ENCODE data around the gene DESI2.
"Not testable (repeated sequence)": the region's sequence is repeated elsewhere in the genome, so short reads cannot be mapped to it uniquely, and the experiment has no call there.

DESI2 gene

DNA sequence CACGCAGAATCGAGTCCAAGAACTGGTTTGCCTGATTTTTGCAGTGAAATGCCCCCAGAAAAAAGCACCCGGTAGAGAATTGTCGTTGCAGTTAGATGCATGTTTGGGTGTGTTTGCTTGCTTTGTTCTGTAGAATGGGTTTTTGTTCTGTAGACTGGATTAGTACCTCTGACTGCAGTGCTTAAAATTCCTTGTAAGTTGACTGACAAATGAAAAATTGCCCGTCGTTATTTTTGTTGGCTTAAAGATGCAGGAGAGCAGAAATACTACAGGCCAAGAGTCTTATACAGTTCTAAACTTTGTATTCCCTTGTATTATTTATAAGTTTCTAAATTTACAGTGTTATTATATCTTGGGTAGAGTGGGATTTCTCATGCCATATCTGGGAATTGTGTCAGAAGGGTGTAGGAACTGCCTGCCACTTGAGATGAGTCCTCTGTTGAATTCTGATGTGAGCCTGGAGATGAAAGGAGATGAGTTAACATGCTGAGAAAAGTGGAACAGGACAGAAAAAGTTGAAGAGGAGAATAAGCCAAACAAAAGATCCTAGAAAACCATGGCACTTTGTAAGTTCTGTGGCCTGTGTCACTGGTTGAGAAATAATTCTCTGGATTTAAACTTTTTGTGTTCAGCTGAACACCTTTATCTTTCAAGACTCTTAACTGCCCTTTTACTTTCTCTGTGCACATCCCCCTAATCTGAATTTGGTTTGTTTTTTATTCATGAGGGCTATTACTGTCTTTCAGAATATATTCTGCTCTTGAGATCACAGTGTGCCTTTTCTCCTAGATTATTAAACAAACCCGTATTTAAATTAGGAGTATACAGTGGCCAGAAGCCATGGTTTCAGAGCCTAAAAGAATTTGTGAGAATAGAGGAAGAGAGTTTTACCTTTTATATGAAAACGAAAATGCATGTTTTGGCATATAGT, 1.4 kb downstream of the DESI2 start:
- DNase-seq (ENCODE audit: low read depth in 3 of 3) = no peak

DNA sequence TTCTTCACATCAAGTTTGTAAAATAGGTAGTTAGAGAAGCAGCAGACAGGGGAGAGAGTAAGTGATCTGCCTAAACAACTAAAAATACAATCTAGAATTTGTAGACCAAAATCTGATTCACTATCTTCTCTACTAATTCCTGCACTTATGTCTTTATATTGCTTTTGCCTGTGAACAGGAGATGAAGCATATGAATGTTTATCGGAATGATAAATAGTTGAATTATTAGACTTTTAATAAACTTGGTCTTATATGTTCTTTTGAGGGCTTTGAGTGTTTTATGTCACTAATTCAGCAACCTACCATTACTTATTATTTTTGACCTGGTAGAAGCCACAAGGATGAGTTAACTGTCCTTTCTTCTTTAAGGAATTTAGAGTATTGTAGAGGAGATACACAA, 2.3 kb downstream of the DESI2 start:
- DNase-seq (ENCODE audit: low read depth in 3 of 3) = no peak

DNA sequence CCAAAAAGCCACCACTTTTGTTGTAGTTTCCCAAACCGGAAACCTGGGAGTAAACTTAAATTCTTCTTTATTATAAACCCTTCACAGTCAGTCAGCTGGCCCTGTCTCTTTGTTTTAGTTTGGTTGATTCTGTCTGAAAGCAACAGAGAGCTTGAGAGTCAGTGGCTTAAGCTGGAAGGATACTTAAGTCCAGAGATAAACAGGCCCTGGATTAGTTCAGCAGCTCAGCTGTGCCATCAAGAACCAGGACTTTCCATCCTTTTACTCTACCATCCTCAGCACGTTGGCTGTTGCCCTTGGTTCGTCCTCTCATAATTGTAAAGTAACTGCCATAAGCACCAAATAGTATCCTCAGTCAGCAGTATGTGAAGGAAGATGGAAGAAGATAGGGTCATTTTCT, 4.5 kb downstream of the DESI2 start:
- no peak for DNase-seq (ENCODE audit: low read depth in 3 of 3)

DNA sequence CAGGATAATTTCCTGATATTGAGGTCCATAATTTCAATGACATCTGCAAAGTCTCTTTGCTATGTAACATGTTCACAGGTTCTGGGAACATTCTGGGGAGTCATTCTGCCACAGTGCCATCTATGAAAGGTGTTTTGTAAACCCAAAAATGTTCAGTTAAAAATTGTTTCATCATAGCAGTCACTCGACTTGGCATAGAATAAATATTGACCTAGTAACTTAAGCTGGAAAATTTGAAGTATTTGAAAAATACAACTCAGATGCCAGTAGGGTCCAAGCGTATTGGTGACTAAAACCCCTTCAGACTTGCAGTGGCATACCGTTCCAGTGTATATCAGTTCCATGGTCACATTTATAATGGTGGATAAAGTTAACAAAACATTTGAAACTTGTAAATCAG, 6.8 kb downstream of the DESI2 start:
- no peak for DNase-seq (ENCODE audit: low read depth in 3 of 3)

DNA sequence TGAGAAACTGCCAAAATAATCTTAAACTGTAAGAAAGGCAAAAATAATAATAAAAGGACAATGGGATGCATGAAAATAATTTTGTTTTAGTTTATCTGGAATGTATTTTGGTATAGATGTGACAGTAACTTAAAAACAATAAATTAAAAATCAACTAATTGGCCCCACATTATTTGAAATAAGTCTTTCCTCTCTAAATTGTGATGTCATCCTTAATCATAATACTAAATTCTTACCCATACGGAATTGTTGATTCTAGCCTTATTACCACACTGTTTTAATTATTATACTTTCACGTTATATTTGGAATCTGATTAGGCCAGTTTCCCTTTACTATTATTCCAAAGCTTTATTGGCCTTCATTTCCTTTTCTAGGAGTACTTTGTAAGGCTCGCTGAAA, 7.7 kb downstream of the DESI2 start:
- DNase-seq (ENCODE audit: low read depth in 3 of 3) = no peak

DNA sequence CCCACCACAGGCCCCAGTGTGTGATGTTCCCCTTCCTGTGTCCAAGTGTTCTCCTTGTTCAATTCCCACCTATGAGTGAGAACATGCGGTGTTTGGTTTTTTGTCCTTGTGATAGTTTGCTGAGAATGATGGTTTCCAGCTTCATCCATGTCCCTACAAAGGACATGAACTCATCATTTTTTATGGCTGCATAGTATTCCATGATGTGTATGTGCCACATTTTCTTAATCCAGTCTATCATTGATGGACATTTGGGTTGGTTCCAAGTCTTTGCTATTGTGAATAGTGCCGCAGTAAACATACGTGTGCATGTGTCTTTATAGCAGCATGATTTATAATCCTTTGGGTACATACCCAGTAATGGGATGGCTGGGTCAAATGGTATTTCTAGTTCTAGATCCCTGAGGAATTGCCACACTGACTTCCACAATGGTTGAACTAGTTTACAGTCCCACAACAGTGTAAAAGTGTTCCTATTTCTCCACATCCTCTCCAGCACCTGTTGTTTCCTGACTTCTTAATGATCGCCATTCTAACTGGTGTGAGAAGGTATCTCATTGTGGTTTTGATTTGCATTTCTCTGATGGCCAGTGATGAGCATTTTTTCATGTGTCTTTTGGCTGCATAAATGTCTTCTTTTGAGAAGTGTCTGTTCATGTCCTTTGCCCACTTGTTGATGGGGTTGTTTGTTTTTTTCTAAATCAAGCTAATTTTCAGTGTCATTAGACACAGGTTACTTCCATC, 8.8 kb downstream of the DESI2 start:
- not testable (repeated sequence) for DNase-seq (ENCODE audit: low read depth in 3 of 3)

DNA sequence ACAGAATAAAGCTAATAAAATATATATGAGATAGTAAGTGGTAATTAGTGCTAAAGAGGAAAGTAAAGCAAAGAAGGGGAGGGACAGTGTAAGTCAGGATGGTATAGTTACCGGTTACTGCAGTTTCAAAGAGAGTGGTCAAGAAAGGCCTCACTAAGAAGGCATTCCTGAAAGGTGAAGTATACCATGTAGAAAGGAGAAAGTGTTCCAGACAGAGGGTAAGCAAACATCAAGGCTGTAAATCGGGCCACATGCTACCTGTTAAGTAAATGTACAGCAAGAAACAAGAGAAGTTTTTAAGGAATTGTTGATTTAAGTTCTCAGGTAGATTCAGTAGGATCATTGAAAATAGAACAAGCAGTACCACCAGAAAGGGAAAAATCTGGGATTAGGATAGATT, 9.7 kb downstream of the DESI2 start:
- DNase-seq (ENCODE audit: low read depth in 3 of 3) = no peak

DNA sequence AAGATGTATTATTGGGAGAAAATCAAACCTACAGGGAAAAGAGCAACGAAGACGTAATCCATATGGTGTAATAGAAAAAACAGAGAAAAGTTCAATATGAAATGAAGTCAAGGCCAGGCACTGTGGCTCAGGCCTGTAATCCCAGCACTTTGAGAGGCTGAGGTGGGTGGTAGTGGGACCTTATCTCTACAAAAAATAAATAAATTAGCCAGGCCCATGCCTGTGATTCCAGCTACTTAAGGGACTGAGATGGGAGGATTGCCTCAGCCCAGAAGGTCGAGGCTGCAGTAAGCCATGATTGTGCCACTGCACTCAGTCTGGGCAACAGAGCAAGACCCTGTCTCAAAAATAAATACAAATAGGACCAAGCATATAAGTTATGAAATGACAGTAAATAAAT, 11.4 kb downstream of the DESI2 start:
- no peak for DNase-seq (ENCODE audit: low read depth in 3 of 3)

DNA sequence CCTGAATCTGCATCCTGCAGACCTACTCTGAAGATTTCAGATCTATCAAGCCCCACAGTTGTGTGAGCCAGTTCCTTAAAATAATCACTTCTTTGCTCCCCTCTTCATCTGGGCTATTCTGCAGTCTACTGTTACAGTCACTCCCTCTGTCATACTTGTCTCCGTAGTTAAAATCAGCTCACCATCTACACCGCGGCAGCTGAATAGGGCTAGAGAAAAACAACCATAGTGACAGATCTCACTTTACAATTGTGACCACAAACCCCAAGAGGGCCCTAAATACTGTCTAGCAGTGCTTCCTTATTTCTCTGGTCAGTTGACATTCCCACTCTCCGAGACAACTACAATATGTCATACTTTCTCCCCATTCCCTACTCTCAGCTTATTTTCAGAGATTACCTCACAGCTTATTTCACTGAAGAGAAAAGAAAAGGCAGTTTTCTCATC, 12.9 kb downstream of the DESI2 start:
- no peak for DNase-seq (ENCODE audit: low read depth in 3 of 3)

DNA sequence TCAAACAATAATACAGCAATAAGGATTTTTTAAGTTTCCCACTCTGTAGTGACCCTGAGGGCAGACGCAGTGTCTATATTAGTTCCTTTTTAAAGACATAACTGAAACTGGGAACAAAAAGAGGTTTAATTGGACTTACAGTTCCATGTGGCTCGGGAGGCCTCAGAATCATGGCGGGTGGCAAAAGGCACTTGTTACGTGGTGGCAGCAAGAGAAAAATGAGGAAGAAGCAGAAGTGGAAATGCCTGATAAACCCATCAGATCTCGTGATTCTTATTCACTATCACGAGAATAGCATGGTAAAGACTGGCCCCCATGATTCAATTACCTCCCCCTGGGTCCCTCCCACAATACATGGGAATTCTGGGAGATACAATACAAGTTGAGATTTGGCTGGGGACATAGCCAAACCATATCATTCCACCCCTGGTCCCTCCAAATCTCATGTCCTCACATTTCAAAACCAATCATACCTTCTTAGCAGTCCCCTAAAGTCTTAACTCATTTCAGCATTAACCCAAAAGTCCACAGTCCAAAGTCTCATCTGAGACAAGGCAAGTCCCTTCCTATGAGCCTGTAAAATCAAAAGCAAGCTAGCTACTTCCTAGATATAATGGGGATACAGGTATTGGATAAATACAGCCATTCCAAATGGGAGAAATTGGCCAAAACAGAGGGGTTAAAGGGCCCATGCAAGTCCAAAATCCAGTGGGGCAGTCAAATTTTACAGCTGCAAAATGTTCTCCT, 13.9 kb downstream of the DESI2 start:
- not testable (repeated sequence) for DNase-seq (ENCODE audit: low read depth in 3 of 3)

DNA sequence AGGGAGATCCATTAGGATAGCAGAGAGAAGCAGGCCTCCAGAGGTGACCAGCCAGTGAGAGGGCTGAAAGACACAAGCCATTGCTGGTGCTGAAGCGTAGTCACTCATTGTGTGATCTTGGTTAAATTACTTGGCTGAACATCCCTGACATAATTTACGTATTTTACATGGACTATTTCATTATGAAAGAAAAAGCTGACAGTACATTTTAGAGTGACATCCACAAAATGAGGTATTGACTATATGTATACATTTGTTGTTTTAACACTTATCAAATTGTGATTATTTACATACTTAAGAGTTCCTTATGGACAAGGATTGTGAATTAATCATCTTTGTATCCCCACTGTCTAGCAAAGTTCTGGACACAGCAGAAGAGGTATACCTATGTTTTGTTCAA, 14.9 kb downstream of the DESI2 start:
- DNase-seq (ENCODE audit: low read depth in 3 of 3) = no peak

DNA sequence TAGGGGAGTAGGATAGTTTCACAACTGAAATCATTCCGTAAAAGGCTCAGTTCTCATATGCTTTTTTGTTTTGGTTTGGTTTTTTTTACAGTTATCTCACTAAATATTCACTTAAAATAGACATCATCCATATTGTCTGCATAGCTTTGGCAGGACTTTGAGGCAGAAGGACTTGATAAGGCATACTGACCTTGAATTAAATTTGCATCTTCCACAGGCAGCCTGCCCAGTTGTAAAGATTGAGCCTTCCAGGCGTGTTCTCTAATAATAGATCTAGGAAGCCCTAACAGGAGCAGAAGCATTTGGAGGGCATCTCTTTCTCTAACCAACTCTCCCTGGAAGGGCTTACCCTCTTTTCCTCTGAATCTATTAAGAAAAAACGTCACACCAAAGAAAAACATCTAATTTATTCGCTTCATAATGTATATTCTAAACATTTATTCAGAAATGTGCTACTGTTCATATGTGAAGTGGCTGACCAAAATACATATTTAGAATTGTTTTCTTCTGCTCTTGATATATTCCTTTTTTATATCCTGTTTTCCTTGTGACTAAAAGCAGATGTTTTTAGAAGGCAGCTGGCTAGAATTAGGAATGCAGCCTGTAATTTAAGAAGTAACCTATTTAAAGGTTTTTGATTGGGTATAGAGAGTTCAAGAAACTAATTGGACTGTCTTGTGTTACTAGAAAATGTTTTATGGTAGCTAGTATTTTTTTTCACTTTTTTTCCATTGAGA, 20.2 kb downstream of the DESI2 start:
- no peak for DNase-seq (ENCODE audit: low read depth in 3 of 3)

DNA sequence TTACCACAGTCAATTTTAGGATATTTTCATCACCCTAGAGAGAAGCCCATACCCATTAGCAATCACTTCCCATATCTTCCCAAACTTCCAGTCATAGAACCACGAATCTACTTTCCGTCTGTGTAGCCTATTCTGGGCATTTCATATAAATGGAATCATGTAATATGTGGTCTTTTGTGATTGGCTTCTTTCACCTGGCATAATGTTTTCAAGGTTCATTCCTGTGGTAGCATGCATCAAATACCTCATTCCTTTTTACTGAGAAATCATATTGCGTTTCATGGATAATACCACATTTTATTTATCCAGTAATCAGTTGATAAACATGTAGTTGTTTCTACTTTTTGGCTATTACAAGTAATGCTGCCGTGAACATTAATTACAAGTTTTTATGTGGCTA, 21.5 kb downstream of the DESI2 start:
- no peak for DNase-seq (ENCODE audit: low read depth in 3 of 3)

DNA sequence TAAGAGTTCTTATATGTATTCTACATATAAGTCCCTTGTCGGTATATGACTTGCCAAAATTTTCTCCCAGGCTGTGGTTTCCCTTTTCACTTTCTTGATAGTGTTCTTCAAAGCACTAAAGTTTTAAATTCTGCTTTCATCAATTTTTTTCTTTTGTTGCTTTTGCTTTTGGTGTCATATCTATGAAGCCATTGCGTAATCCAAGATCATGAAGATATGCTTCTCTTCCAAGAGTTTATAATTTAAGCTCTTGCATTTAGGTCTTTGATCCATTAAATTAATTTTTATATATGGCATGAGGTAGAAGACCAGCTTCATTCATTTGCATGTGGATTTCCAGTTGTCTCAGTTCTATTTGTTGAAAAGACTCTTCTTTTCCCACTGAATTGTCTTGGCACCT, 22.2 kb downstream of the DESI2 start:
- no peak for DNase-seq (ENCODE audit: low read depth in 3 of 3)

DNA sequence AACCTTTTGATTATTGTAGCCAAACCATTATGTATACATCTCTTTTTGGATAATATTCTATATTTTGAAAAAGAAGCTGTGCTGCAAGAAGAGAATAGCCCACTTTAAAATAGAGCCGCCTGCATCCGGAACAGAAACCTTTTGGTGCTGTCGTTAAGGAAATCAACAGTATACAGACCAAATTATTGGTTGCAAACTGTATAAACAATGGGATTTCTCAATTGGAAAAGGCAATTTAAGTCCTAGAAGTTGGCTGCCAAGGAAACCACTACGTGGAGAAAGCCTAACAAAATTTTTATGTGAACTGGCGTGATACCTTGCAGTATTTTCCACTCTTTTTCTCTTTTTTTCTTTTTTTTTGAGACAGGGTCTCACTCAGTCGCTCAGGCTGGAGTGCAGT, 25.8 kb downstream of the DESI2 start:
- DNase-seq (ENCODE audit: low read depth in 3 of 3) = no peak

DNA sequence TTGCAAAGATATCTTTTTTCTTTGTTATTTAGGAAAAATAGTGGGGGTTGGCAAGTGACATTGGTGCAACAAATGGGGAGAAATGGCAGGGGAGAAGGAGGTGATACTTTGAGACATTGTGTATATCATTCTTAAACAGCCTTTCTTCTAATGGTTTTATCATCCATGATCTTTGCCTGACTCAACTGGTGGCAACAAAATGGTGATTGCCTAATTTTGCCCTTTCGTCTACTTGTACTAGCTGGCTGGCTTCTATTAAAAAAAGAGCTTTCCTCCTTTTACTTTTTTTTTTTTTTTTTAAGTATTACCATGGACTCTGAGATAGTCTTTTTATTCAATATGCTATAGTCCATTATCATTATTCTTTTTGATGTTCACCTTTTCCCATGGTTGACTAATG, 27.7 kb downstream of the DESI2 start:
- no peak for DNase-seq (ENCODE audit: low read depth in 3 of 3)

DNA sequence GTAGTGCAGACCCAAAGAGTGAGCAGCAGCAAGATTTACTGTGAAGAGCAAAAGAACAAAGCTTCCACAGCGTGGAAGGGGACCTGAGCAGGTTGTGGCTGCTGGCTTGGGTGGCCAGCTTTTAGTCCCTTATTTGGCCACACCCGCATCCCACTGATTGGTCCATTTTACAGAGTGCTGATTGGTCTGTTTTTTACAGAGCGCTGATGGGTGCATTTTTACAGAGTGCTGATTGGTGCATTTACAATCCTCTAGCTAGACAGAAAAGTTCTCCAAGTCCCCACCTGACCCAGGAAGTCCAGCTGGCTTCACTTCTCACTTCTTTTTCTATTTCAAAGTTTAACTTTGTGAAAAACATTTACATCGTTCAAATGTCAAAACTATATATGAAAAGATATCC, 29.2 kb downstream of the DESI2 start:
- not testable (repeated sequence) for DNase-seq (ENCODE audit: low read depth in 3 of 3)

DNA sequence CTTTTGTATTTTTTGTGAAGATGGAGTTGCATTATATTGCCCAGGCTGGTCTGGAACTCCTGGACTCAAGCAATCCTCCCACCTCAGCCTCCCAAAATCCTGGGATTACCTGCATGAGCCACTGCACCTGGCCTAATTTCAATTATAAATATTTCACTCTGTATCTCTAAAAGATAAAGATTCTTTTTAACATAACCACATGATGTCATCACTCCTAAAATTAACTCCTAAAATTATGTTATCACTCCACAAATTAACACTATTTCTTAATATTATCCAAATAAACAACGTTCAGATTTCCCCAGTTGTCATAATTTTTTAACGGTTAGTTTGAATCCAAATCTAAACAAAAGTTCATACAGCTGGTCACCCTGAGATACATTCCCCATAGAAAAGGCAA, 43.0 kb downstream of the DESI2 start:
- DNase-seq (ENCODE audit: low read depth in 3 of 3) = no peak

DNA sequence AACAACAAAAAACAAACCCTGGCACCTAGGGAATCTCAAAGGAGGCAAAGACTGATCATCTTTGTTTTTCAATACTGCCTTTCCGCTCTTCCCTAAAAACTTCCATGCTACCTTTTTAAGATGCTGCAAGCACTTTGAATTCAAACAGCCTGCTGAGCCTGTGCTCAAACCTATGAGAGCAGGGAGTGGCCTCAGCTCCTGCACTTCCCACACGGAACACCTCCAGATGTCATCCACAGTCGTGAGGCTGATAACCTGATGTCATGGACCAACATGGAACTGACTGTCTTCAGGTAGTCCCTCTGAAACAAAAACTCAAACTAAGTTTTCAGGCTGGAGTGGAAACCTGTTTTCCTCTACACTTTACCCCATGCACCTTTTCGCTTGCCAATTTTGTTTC, 46.8 kb downstream of the DESI2 start:
- DNase-seq (ENCODE audit: low read depth in 3 of 3) = no peak

DNA sequence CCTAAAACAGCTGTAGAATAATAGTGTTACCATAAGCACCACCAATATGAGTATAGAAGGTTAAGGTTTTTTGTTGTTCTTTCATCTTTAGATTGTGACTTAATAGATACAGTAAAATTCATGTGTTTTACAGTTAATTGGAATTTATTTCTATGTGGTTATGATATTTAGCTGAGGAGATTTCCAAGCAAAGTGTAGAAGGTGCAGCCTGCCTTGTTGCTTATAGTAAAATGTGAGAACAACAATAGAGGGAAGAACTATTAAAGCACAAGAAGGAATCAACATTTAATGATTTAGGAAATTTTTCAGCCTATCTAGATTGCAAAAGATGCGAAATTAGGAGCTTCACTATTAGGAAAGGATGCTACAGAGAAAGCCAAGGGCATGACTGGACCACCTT, 47.9 kb downstream of the DESI2 start:
- no peak for DNase-seq (ENCODE audit: low read depth in 3 of 3)

DNA sequence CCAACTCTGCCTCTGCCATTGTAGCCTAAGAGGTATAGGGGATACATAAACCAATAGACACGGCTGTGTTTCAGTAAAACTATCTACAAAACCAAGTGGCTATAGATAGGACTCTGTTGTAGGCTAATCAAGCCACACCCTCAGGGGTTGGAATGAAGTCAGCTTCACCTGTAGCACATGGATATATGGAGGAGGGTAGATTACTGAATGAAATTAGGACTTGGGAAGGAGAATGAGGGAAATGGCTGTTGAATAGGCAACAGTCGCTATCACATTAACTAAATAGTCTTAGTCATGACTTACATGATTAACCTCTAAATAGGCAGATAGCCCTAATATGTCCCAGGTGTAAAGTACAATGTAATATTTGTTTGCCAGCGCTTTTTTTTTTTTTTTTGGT, 49.7 kb downstream of the DESI2 start:
- no peak for DNase-seq (ENCODE audit: low read depth in 3 of 3)

DNA sequence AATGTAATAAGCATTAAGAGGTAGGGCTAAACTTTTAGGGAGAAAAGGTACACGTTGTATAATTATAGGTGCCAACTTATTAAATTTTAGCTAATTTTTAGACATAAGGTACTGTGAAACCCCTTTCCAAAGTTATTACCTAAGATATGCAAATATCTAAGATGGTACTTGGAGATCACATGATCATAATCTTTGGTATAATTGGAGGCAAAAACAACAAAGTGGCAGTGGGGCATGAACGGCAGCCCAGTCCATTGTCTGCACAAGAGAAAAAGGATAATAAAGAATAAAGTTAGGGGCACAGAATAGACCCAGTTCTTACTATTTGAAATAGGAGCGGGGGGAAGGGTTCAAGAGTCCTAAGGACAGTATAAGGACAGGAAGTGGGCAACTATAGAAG, 51.2 kb downstream of the DESI2 start:
- DNase-seq (ENCODE audit: low read depth in 3 of 3) = no peak
